ENCODE results near the gene FILIP1L.
"Not testable (repeated sequence)": the region's sequence is repeated elsewhere in the genome, so short reads cannot be mapped to it uniquely, and the experiment has no call there.

The FILIP1L gene

DNA sequence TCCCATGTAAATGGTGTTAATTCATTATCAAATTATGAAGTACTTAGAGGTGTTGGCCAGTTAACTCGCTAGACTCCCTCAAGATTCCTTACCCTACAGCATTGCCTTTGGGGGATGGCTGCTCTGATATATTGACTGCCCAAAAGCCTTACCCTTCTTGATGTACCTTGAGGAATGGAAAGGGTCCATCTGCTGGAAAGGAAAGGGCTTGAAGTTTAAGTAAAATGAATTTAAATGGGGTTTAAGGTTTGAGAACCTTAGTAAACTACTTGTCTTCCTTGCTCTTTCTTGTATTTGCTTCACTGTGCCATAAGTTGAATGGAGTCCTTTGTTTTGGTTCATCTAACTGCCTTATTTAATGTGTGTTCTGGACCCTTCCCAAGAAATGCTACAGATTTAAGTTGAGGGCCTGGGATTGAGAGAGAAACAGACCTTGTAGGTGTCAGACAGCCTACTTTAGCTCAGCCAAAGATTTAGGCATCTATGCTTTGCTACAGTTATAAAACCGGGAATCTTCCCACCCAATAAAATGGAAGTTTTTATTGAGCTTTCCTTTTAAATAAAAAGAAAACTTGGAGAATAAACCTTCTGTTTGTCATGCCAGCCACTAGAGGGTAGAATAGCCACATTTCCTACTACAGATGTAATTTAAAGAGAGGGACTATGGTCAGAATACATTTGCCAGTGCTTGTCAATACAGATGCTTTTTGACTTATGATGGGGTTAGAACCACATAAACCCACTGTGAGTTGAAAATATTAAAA lies 271.3 kb downstream of the FILIP1L start:
- no peaks in the 10 kb centered on the region for H3F3A ChIP-seq (ENCODE audit: insufficient read depth, low read length)
- H3K27me3 ChIP-seq (replicated peaks; ENCODE audit: insufficient read depth, low read length), result no peaks in the 10 kb centered on the region
- H2AFZ ChIP-seq (ENCODE audit: low read length), result no peak overlapping the region
- H3K4me1 ChIP-seq (ENCODE audit: low read length), result no peaks in the 10 kb centered on the region
- DNase-seq, result peak; percentile 24
- peaks cover 6% of the 10 kb centered on the region; the same call in 1 of the 2 replicates for H4K20me1 ChIP-seq (ENCODE audit: insufficient read depth, low read length)
- H3K79me2 ChIP-seq (ENCODE audit: low read length), result peaks cover 27% of the 10 kb centered on the region
- H3K27ac ChIP-seq (ENCODE audit: low read length), result no peak overlapping the region
- no peaks in the 10 kb centered on the region for H3K9me3 ChIP-seq (replicated peaks; ENCODE audit: insufficient read depth, low read length)
- no peak overlapping the region for H3K9ac ChIP-seq (ENCODE audit: low read length)
- H3K4me3 ChIP-seq (ENCODE audit: low read length), result no peak overlapping the region
- no peak overlapping the region for H3K4me2 ChIP-seq (ENCODE audit: low read depth, low read length)
- H3K36me3 ChIP-seq (replicated peaks; ENCODE audit: insufficient read depth, low read length), result no peaks in the 10 kb centered on the region
- H3K9me2 ChIP-seq (replicated peaks; ENCODE audit: insufficient read depth, low read length), result no peaks in the 10 kb centered on the region
- TF ChIP-seq, protein P1, sequence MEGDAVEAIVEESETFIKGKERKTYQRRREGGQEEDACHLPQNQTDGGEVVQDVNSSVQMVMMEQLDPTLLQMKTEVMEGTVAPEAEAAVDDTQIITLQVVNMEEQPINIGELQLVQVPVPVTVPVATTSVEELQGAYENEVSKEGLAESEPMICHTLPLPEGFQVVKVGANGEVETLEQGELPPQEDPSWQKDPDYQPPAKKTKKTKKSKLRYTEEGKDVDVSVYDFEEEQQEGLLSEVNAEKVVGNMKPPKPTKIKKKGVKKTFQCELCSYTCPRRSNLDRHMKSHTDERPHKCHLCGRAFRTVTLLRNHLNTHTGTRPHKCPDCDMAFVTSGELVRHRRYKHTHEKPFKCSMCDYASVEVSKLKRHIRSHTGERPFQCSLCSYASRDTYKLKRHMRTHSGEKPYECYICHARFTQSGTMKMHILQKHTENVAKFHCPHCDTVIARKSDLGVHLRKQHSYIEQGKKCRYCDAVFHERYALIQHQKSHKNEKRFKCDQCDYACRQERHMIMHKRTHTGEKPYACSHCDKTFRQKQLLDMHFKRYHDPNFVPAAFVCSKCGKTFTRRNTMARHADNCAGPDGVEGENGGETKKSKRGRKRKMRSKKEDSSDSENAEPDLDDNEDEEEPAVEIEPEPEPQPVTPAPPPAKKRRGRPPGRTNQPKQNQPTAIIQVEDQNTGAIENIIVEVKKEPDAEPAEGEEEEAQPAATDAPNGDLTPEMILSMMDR (IDR thresholded peaks at IDR 0.05; ENCODE audit: low read length), result peak; percentile 61
- no peak for TF ChIP-seq EZH2phosphoT487 (IDR thresholded peaks at IDR 0.05; ENCODE audit: low read length)

DNA sequence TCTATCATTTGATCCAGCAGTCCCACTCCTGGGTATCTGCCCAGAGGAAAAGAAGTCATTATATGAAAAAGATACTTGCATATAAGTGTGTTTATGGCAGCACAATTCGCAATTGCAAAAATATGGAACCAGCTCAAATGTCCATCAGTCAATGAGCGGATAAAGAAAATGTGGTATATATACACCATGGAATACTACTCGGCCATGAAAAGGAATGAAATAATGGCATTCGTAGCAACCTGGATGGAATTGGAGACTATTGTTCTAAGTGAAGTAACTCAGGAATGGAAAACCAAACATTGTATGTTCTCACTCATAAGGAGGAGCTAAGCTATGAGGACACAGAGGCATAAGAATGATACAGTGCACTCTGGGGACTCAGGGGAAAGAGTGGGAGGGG lies 272.4 kb downstream of the FILIP1L start:
- not testable (repeated sequence) for H3K9ac ChIP-seq (ENCODE audit: low read length); H3K9me3 ChIP-seq (replicated peaks; ENCODE audit: insufficient read depth, low read length); H3K4me3 ChIP-seq (ENCODE audit: low read length); H3K27ac ChIP-seq (ENCODE audit: low read length); H3K9me2 ChIP-seq (replicated peaks; ENCODE audit: insufficient read depth, low read length); H3K27me3 ChIP-seq (replicated peaks; ENCODE audit: insufficient read depth, low read length); H4K20me1 ChIP-seq (ENCODE audit: insufficient read depth, low read length); H3K4me1 ChIP-seq (ENCODE audit: low read length); H2AFZ ChIP-seq (ENCODE audit: low read length); H3K4me2 ChIP-seq (ENCODE audit: low read depth, low read length); H3F3A ChIP-seq (ENCODE audit: insufficient read depth, low read length); DNase-seq; H3K36me3 ChIP-seq (replicated peaks; ENCODE audit: insufficient read depth, low read length)
- peaks cover 32% of the 10 kb centered on the region for H3K79me2 ChIP-seq (ENCODE audit: low read length)

DNA sequence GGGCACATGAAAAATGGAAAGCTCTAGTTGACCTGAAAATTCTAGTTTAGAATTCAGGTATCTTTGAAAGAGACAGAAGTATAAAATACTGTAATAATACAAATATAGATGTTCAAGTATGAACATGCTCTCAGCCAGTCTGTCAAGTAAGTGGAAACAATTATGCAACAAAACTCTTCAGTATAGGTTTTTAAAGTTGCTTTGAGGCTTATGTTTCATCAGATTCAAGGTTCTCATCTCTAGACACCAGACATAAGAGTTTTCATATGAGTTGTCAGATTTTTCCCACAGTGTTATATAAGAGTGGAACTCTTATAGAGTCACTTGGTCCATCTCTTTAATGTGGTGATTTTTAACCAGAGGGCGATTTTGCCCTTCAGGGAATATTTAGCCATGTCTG lies 274.7 kb downstream of the FILIP1L start:
- no peak overlapping the region for H2AFZ ChIP-seq (ENCODE audit: low read length)
- H3K9me2 ChIP-seq (replicated peaks; ENCODE audit: insufficient read depth, low read length), result no peaks in the 10 kb centered on the region
- TF ChIP-seq EZH2 (optimal IDR thresholded peaks at IDR 0.05; ENCODE audit: low read depth, low read length) (no peak), EZH2phosphoT487 (IDR thresholded peaks at IDR 0.05; ENCODE audit: low read length) (no peak)
- TF ChIP-seq, protein P1 (IDR thresholded peaks at IDR 0.05; ENCODE audit: low read length), result no peak
- no peak overlapping the region for H3K9ac ChIP-seq (ENCODE audit: low read length)
- H3K4me2 ChIP-seq (ENCODE audit: low read depth, low read length), result no peak overlapping the region
- H3K79me2 ChIP-seq (ENCODE audit: low read length), result peaks cover 43% of the 10 kb centered on the region
- no peaks in the 10 kb centered on the region for H3K4me1 ChIP-seq (ENCODE audit: low read length)
- no peak overlapping the region for H3K27ac ChIP-seq (ENCODE audit: low read length)
- H3F3A ChIP-seq (ENCODE audit: insufficient read depth, low read length), result no peaks in the 10 kb centered on the region
- DNase-seq, result no peak
- H3K9me3 ChIP-seq (replicated peaks; ENCODE audit: insufficient read depth, low read length), result no peaks in the 10 kb centered on the region
- no peak overlapping the region for H3K4me3 ChIP-seq (ENCODE audit: low read length)
- no peaks in the 10 kb centered on the region for H3K27me3 ChIP-seq (replicated peaks; ENCODE audit: insufficient read depth, low read length)
- 0 out of 2 replicates have a peak, but pooled peaks cover 7% of the 10 kb centered on the region for H4K20me1 ChIP-seq (ENCODE audit: insufficient read depth, low read length)
- H3K36me3 ChIP-seq (replicated peaks; ENCODE audit: insufficient read depth, low read length), result no peaks in the 10 kb centered on the region

DNA sequence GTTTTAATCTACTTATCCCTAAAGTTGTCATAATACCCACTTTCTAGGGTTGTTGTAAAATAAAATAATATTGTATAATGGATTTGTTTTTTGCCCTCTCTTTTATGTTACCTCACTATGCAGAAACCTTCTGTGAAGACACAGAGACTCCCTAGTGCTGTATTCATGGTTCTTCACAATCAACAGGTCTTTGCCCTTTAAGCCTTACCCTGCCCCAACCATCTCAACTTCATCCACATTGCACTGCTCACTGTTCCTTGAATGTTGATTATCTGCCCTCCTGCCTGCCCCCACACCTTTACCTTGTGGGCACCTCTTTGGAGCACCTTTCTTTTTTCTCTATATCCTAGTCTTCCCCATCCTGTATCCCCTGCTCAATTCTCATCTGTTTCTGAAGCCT lies 275.5 kb downstream of the FILIP1L start:
- Histone ChIP-seq H4K20me1 (ENCODE audit: insufficient read depth, low read length) (0 out of 2 replicates have a peak, but pooled peaks cover 7% of the 10 kb centered on the region), H2AFZ (ENCODE audit: low read length) (no peak overlapping the region), H3K9ac (ENCODE audit: low read length) (no peak overlapping the region), H3K4me3 (ENCODE audit: low read length) (no peak overlapping the region), H3K4me1 (ENCODE audit: low read length) (no peaks in the 10 kb centered on the region), H3K27ac (ENCODE audit: low read length) (no peak overlapping the region), H3K4me2 (ENCODE audit: low read depth, low read length) (no peak overlapping the region), H3K36me3 (replicated peaks; ENCODE audit: insufficient read depth, low read length) (no peaks in the 10 kb centered on the region), H3K9me2 (replicated peaks; ENCODE audit: insufficient read depth, low read length) (no peaks in the 10 kb centered on the region), H3K9me3 (replicated peaks; ENCODE audit: insufficient read depth, low read length) (no peaks in the 10 kb centered on the region), H3K27me3 (replicated peaks; ENCODE audit: insufficient read depth, low read length) (no peaks in the 10 kb centered on the region), H3F3A (ENCODE audit: insufficient read depth, low read length) (no peaks in the 10 kb centered on the region), H3K79me2 (ENCODE audit: low read length) (peaks cover 45% of the 10 kb centered on the region)
- no peak for DNase-seq
- TF ChIP-seq EZH2 (optimal IDR thresholded peaks at IDR 0.05; ENCODE audit: low read depth, low read length) (no peak), EZH2phosphoT487 (IDR thresholded peaks at IDR 0.05; ENCODE audit: low read length) (no peak)
- TF ChIP-seq, protein P1 (IDR thresholded peaks at IDR 0.05; ENCODE audit: low read length), result no peak

Data from MM.1S (cell line).